Measurements from ENCODE around the gene KCNMB3. TPM values are rescaled to one million over a fixed set of nuclear protein-coding genes. Genes with fewer than 3 reads are reported as not detected.

The KCNMB3 gene
- total and polyA plus RNA-seq, 2 of the 8 experiments (the other 6 are each of a cell fraction or from before 2014, with no cell fraction given) = 1.7 to 2.0 TPM

- TF ChIP-seq CTCF (IDR thresholded peaks at IDR 0.05; ENCODE audit: control extremely low read depth in 1 of 3, insufficient read depth in 1 of 3, low read depth in 1 of 3, low read length in 3 of 3) (no peak), BCL11A (IDR thresholded peaks at IDR 0.05; ENCODE audit: low read depth in 2 of 2, low read length in 2 of 2) (no peak), TCF12 (IDR thresholded peaks at IDR 0.05; ENCODE audit: low read depth, low read length) (no peak), SRF (IDR thresholded peaks at IDR 0.05; ENCODE audit: low read depth, low read length) (no peak), KDM5A (IDR thresholded peaks at IDR 0.05; ENCODE audit: low read length) (no peak), HDAC6 (IDR thresholded peaks at IDR 0.05; ENCODE audit: low read depth, low read length) (no peak), CHD2 (IDR thresholded peaks at IDR 0.05; ENCODE audit: low read length) (no peak), ZNF274 (IDR thresholded peaks at IDR 0.05; ENCODE audit: borderline replicate concordance, extremely low read depth, low read length) (no peak), GTF2F1 (IDR thresholded peaks at IDR 0.05; ENCODE audit: borderline replicate concordance, low read depth, low read length) (no peak)
Measured at GRCh38 chr3:179236669-179237301, 14.1 kb downstream of the KCNMB3 start (continued).
